Measurements from ENCODE around the gene PRDM1. TPM values are rescaled to one million over a fixed set of nuclear protein-coding genes. Genes with fewer than 3 reads are reported as not detected.
"Not testable (repeated sequence)": the region's sequence is repeated elsewhere in the genome, so short reads cannot be mapped to it uniquely, and the experiment has no call there.

The PRDM1 gene
- total RNA-seq, 1 donor from 2014 or later, result 0.40 TPM

GRCh38 chr6:106135911-106136571 is 49.9 kb downstream of the PRDM1 start:
- no peak for DNase-seq (ENCODE audit: low read depth in 2 of 2)

GRCh38 chr6:106136845-106137244 is 50.7 kb downstream of the PRDM1 start:
- no peak for DNase-seq (ENCODE audit: low read depth in 2 of 2)

- no peak for DNase-seq (ENCODE audit: low read depth in 2 of 2)
These were observed 52.0 kb downstream of the PRDM1 start for GRCh38 chr6:106138151-106138550.

- no peak for DNase-seq (ENCODE audit: low read depth in 2 of 2)
These were observed 55.5 kb downstream of the PRDM1 start for GRCh38 chr6:106141441-106142237.

- DNase-seq (ENCODE audit: low read depth in 2 of 2), result no peak
These were observed 56.8 kb downstream of the PRDM1 start for GRCh38 chr6:106142876-106143431.

- DNase-seq (ENCODE audit: low read depth in 2 of 2), result no peak
These were observed 57.5 kb downstream of the PRDM1 start for GRCh38 chr6:106143665-106144064.

- DNase-seq (ENCODE audit: low read depth in 2 of 2), result no peak
These were observed 59.0 kb downstream of the PRDM1 start for GRCh38 chr6:106145144-106145543.

- DNase-seq (ENCODE audit: low read depth in 2 of 2), result no peak
These were observed 59.6 kb downstream of the PRDM1 start for GRCh38 chr6:106145741-106146227.

- no peak for DNase-seq (ENCODE audit: low read depth in 2 of 2)
These were observed 60.8 kb downstream of the PRDM1 start for GRCh38 chr6:106146852-106147351.

- no peak for DNase-seq (ENCODE audit: low read depth in 2 of 2)
These were observed 61.3 kb downstream of the PRDM1 start for GRCh38 chr6:106147476-106147875.

- no peak for DNase-seq (ENCODE audit: low read depth in 2 of 2)
These were observed 63.4 kb downstream of the PRDM1 start for GRCh38 chr6:106149472-106150069.

- DNase-seq (ENCODE audit: low read depth in 2 of 2), result not testable (repeated sequence)
These were observed 66.3 kb downstream of the PRDM1 start for GRCh38 chr6:106152476-106152875.

- no peak for DNase-seq (ENCODE audit: low read depth in 2 of 2)
These were observed 66.8 kb downstream of the PRDM1 start for GRCh38 chr6:106152952-106153351.

- no peak for DNase-seq (ENCODE audit: low read depth in 2 of 2)
These were observed 68.2 kb downstream of the PRDM1 start for GRCh38 chr6:106154326-106154725.

GRCh38 chr6:106155219-106155830 is 69.2 kb downstream of the PRDM1 start:
- no peak for DNase-seq (ENCODE audit: low read depth in 2 of 2)

- no peak for DNase-seq (ENCODE audit: low read depth in 2 of 2)
These were observed 70.3 kb downstream of the PRDM1 start for GRCh38 chr6:106156413-106156812.

- no peak for DNase-seq (ENCODE audit: low read depth in 2 of 2)
These were observed 70.7 kb downstream of the PRDM1 start for GRCh38 chr6:106156863-106157262.

GRCh38 chr6:106158816-106159215 is 72.7 kb downstream of the PRDM1 start:
- no peak for DNase-seq (ENCODE audit: low read depth in 2 of 2)

All from lung microvascular endothelial cell (primary cell).